Measurements from ENCODE around the gene ANKRD13D.

DNA sequence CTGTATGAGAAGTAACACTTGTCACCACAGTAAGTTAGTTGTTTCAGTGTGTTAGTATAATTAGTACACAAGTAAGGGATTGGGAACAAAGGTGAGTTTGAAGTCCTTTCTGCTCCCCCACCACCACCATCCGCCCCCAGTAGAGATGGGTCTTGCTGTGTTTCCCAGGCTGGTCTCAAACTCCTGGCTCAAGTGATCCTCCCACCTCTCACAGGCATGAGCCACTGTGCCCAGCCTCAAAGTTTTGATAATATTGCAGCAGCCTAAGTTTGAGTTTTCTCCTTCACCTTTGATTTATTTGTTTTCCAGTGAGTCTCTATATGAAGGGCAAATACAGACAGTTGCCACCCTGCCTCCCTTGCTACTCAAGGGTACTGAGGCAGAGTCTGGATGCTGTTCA lies 46.6 kb upstream of the ANKRD13D start:
- TF ChIP-seq, protein P1, sequence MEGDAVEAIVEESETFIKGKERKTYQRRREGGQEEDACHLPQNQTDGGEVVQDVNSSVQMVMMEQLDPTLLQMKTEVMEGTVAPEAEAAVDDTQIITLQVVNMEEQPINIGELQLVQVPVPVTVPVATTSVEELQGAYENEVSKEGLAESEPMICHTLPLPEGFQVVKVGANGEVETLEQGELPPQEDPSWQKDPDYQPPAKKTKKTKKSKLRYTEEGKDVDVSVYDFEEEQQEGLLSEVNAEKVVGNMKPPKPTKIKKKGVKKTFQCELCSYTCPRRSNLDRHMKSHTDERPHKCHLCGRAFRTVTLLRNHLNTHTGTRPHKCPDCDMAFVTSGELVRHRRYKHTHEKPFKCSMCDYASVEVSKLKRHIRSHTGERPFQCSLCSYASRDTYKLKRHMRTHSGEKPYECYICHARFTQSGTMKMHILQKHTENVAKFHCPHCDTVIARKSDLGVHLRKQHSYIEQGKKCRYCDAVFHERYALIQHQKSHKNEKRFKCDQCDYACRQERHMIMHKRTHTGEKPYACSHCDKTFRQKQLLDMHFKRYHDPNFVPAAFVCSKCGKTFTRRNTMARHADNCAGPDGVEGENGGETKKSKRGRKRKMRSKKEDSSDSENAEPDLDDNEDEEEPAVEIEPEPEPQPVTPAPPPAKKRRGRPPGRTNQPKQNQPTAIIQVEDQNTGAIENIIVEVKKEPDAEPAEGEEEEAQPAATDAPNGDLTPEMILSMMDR (IDR thresholded peaks at IDR 0.05; ENCODE audit: low read depth, low read length, poor library complexity, severe bottlenecking), result no peak
- TF ChIP-seq EZH2phosphoT487 (IDR thresholded peaks at IDR 0.05; ENCODE audit: borderline replicate concordance, low read length), result no peak
